Kidney epithelial cell (primary cell): Measurements from ENCODE around the gene SLIT1. TPM values are rescaled to one million over a fixed set of nuclear protein-coding genes. Genes with fewer than 3 reads are reported as not detected.

Experiments used
- DNase-seq: peaks from one replicate; pipeline ENCODE4 v3.0.0-alpha.2; 2010; ENCODE audit warnings: low read depth
- H3K27me3 ChIP-seq: 2 replicates; pipeline ENCODE4 v1.6.0; 2011; ENCODE audit warnings: low read length; ENCODE audit not compliant: control insufficient read depth, insufficient read depth
- H3K36me3 ChIP-seq: 2 replicates; pipeline ENCODE4 v1.5.1; 2011; ENCODE audit warnings: low read length; ENCODE audit not compliant: control insufficient read depth, insufficient read depth
- H3K4me3 ChIP-seq: 2 replicates; pipeline ENCODE4 v1.5.1; 2011; ENCODE audit warnings: low read depth, mild to moderate bottlenecking, control low read depth, low read length
- total RNA-seq: library from RNA; depleted of rRNA; stranded (reverse); fragments of >200 nt; gene quantifications from 2 replicates; pipeline ENCODE4 v1.2.3, GENCODE V29; 2015
- TF ChIP-seq, protein P1 (sequence below): IDR thresholded peaks from 2 replicates; pipeline ENCODE4 v1.5.1; 2011; ENCODE audit warnings: mild to moderate bottlenecking, moderate library complexity, low read length, control low read depth, inconsistent platforms; ENCODE audit not compliant: insufficient read depth, poor library complexity, severe bottlenecking

SLIT1 gene
- total RNA-seq, 1 donor from 2014 or later, result 0.17 TPM

DNA sequence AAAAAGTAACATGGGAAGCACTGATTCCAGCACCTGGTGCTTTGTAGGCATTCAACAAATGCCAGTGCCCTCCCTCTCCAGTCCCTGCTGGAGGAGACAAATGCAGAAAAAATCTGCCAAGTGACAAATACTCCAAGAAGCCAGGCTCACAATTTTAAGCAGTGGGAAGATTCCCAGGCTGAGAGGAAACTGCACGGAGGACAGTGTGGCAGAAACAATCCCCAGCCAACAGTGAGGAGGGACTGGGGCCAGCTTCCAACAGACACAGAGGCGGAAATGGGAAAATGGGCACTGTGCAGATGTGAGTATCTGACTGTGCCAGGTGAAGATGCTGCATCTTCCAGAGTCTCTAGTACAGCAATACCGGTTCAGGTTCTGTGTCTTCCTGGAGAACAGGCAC is 106.3 kb downstream of the SLIT1 start:
- Histone ChIP-seq H3K27me3 (peaks cover 33% of the 10 kb centered on the region), H3K4me3 (no peak overlapping the region), H3K36me3 (no peaks in the 10 kb centered on the region)
- no peak for DNase-seq
- TF ChIP-seq, protein P1, sequence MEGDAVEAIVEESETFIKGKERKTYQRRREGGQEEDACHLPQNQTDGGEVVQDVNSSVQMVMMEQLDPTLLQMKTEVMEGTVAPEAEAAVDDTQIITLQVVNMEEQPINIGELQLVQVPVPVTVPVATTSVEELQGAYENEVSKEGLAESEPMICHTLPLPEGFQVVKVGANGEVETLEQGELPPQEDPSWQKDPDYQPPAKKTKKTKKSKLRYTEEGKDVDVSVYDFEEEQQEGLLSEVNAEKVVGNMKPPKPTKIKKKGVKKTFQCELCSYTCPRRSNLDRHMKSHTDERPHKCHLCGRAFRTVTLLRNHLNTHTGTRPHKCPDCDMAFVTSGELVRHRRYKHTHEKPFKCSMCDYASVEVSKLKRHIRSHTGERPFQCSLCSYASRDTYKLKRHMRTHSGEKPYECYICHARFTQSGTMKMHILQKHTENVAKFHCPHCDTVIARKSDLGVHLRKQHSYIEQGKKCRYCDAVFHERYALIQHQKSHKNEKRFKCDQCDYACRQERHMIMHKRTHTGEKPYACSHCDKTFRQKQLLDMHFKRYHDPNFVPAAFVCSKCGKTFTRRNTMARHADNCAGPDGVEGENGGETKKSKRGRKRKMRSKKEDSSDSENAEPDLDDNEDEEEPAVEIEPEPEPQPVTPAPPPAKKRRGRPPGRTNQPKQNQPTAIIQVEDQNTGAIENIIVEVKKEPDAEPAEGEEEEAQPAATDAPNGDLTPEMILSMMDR, result no peak

DNA sequence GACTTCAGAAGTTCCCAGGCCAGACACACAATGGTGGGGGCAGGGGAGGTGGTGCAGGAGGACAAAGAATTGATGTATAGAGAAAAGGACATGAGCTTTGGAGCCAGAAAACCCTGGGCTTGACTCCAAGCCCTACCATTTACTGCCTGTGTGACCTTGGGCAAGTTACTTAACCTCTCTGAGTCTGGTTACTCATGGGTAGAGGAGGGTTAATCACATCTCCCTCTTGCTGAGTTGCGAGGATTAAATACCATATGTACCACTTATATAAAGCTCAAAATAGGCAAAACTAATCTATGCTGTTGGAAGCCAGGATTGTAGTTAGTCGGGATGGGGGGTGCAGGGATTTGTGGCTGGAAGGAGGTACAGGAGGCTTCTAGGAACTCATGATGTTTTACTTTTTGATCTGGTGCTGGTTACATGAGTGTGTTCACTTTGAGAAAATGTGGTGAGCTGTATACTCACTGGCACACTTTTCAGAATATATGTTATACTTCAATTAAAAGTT is 106.8 kb downstream of the SLIT1 start:
- TF ChIP-seq, protein P1, result no peak
- Histone ChIP-seq H3K27me3 (peaks cover 37% of the 10 kb centered on the region), H3K36me3 (no peaks in the 10 kb centered on the region), H3K4me3 (no peak overlapping the region)
- no peak for DNase-seq

DNA sequence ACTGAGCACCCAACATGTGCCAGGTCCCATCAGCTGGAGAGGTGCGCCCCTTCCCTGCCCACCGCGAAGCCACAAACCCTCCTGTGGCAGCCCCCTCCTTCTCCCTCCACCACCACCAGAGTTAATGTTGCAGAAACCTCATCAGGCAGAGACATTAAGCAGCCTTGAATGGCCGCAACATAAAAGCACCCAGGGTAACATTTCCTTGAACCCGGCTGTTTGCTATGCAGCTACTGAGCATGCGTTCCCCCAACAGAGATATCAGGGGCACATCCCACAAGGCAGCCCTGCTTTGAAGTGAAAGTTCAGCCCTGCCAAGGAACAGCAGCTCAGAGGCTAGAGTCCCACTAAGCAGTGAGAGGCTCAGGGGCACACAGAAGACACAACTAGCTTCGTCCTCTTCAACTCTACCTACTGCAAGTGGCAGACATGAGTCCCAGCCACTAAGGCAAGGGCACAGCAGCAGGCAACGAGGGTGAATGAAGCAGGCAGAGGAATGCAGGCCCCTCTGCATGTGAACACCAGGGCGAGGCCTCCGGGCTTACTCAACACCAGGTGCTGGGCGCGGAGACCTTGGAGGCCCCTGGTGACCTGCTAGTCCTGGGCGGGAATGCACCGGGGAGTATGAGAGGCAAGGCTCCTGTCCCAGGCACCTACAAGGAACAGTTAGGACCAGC is 107.4 kb downstream of the SLIT1 start:
- Histone ChIP-seq H3K36me3 (no peaks in the 10 kb centered on the region), H3K4me3 (no peak overlapping the region), H3K27me3 (peaks cover 42% of the 10 kb centered on the region)
- TF ChIP-seq, protein P1, result no peak
- DNase-seq, result no peak

DNA sequence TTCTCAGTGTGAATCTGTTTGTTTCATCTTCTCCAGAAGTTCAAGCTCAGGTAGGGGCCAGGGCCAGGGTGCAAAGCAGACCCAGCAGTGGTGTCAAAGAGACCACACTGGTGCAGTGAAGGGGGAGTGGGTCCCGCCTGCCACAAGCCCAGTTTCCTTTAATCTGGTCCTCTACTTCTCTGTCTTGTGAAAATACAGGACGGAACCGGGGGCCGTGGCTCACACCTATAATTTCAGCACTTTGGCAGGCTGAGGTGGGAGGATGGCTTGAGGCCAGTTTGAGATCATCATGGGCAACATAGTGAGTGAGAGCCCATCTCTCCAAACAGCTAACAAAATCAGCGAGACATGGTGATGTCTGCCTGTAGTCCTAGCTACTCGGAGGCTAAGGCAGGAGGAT is 109.0 kb downstream of the SLIT1 start:
- TF ChIP-seq, protein P1, result no peak
- H3K27me3 ChIP-seq, result peaks cover 48% of the 10 kb centered on the region
- no peak overlapping the region for H3K4me3 ChIP-seq
- no peak for DNase-seq
- H3K36me3 ChIP-seq, result no peaks in the 10 kb centered on the region

DNA sequence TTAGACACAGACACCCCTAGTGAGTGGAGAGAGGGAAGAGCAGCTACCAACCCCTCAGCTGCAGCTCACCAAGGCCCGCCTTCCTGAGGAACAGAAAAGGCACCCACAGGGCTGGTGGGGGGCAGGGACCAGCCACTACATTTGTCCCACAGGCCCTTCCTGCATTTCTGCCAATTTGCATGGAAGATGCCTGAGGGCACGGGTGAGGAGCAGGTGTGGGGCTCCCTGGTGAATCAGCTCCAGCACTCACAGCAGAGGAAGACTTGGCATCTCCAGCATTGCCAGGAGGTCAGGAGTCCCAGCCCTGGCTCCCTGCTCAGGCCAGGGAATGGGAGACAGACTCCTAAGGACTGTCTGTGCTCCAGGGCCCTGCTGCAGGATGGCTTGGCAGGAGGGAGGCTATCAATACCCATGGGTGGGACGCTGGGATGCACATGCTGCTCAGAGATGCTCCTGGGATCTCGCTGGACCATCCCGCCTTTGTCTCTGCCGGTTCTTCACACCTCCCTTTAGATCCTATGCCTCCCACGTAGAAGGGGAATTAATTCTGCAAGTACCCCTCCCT is 109.7 kb downstream of the SLIT1 start:
- DNase-seq, result no peak
- Histone ChIP-seq H3K4me3 (no peak overlapping the region), H3K36me3 (no peaks in the 10 kb centered on the region), H3K27me3 (peaks cover 46% of the 10 kb centered on the region)
- TF ChIP-seq, protein P1, result no peak
